ENCODE results near the gene MRPS6. TPM values are rescaled to one million over a fixed set of nuclear protein-coding genes. Genes with fewer than 3 reads are reported as not detected.

MRPS6 gene
- total RNA-seq, 1 experiment from 2014 or later = 109 TPM

GRCh38 chr21:34185026-34185750 lies 111.8 kb downstream of the MRPS6 start:
- Histone ChIP-seq H3K27me3 (ENCODE audit: control insufficient read depth, insufficient read depth, low read length) (no peaks in the 10 kb centered on the region), H3K4me3 (ENCODE audit: low read depth in 2 of 2, low read length in 2 of 2) (no peak overlapping the region), H3K27ac (ENCODE audit: low read length) (no peak overlapping the region), H3K9me3 (ENCODE audit: control insufficient read depth, insufficient read depth, low read depth, low read length) (no peaks in the 10 kb centered on the region), H3K36me3 (ENCODE audit: control insufficient read depth, insufficient read depth, low read length) (no peaks in the 10 kb centered on the region), H3K4me1 (ENCODE audit: control insufficient read depth, insufficient read depth, low read length) (no peaks in the 10 kb centered on the region)
- ATAC-seq (no peak), DNase-seq (ENCODE audit: low read depth, low spot score) (no peak)
- in situ Hi-C loops (cut with HindIII; ENCODE audit: low pct_unique_long_range_greater_than_20kb, low sequenced_read_pairs) (no loop called here), intact Hi-C loops (cut with micrococcal nuclease; ENCODE audit: unreplicated experiment) (no loop called here)
- no TSS peak for BruUV-seq (replicated peaks)
- ChIA-PET CTCF (no interaction called here), POLR2A (no interaction called here)
- no peak for TF ChIP-seq CTCF (IDR thresholded peaks at IDR 0.05)
- TF ChIP-seq REST (IDR thresholded peaks at IDR 0.05; ENCODE audit: insufficient read depth in 1 of 2, low read depth in 2 of 2, low read length in 1 of 2) = no peak
- TF ChIP-seq TCF7L2 (IDR thresholded peaks at IDR 0.05; ENCODE audit: low read depth, low read length) = no peak
- no peak for TF ChIP-seq SIN3A (IDR thresholded peaks at IDR 0.05; ENCODE audit: borderline replicate concordance, insufficient read depth, low read depth, low read length)
- no peak for TF ChIP-seq POLR2AphosphoS5 (IDR thresholded peaks at IDR 0.05; ENCODE audit: low read depth, low read length)

- POLR2A ChIA-PET = no interaction called here
- Histone ChIP-seq H3K27ac (ENCODE audit: low read length) (no peak overlapping the region), H3K9me3 (ENCODE audit: control insufficient read depth, insufficient read depth, low read depth, low read length) (no peaks in the 10 kb centered on the region), H3K27me3 (ENCODE audit: control insufficient read depth, insufficient read depth, low read length) (no peaks in the 10 kb centered on the region), H3K4me3 (ENCODE audit: low read depth in 2 of 2, low read length in 2 of 2) (no peak overlapping the region), H3K4me1 (ENCODE audit: control insufficient read depth, insufficient read depth, low read length) (no peaks in the 10 kb centered on the region), H3K36me3 (ENCODE audit: control insufficient read depth, insufficient read depth, low read length) (no peaks in the 10 kb centered on the region)
- CTCF ChIA-PET = no interaction called here
- no peak for ATAC-seq
- in situ Hi-C loops (cut with HindIII; ENCODE audit: low pct_unique_long_range_greater_than_20kb, low sequenced_read_pairs) (no loop called here), intact Hi-C loops (cut with micrococcal nuclease; ENCODE audit: unreplicated experiment) (no loop called here)
- TF ChIP-seq POLR2AphosphoS5 (IDR thresholded peaks at IDR 0.05; ENCODE audit: low read depth, low read length) (no peak), SIN3A (IDR thresholded peaks at IDR 0.05; ENCODE audit: borderline replicate concordance, insufficient read depth, low read depth, low read length) (no peak), REST (IDR thresholded peaks at IDR 0.05; ENCODE audit: insufficient read depth in 1 of 2, low read depth in 2 of 2, low read length in 1 of 2) (no peak), TCF7L2 (IDR thresholded peaks at IDR 0.05; ENCODE audit: low read depth, low read length) (no peak), CTCF (IDR thresholded peaks at IDR 0.05) (no peak)
- no TSS peak for BruUV-seq (replicated peaks)
- no peak for DNase-seq (ENCODE audit: low read depth, low spot score)
These were observed 112.8 kb downstream of the MRPS6 start for GRCh38 chr21:34186109-34186719.
